OCI-M2 (cell line): Measurements from ENCODE around the gene MYH16.
A peak's percentile ranks its signal among the peaks of the same experiment; 100 is the strongest.
"Not testable (repeated sequence)": the region's sequence is repeated elsewhere in the genome, so short reads cannot be mapped to it uniquely, and the experiment has no call there.

ENCODE experiments used
- DNase-seq: peaks from one replicate; lab custom pipeline; 2025; ENCODE audit not compliant: unreplicated experiment; lab: John Stamatoyannopoulos, UW

The MYH16 gene

DNA sequence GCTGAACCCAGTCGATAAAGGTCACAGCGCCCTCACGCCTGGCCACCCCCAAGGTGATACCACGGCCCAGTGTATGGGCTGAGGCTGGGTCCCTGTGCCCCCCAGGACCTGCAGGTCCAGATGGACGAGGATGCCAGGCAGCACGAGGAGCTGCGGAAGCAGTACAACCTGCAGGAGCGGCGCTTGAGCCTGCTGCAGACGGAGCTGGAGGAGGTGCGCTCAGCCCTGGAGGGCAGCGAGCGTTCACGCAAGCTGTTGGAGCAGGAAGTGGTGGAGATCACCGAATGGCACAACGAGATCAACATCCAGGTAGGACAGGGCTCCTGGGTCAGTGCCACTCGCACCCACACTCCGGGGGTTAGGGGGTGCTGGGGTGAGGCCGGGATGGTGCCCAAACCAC lies 28.9 kb downstream of the MYH16 start:
- DNase-seq: no peak

DNA sequence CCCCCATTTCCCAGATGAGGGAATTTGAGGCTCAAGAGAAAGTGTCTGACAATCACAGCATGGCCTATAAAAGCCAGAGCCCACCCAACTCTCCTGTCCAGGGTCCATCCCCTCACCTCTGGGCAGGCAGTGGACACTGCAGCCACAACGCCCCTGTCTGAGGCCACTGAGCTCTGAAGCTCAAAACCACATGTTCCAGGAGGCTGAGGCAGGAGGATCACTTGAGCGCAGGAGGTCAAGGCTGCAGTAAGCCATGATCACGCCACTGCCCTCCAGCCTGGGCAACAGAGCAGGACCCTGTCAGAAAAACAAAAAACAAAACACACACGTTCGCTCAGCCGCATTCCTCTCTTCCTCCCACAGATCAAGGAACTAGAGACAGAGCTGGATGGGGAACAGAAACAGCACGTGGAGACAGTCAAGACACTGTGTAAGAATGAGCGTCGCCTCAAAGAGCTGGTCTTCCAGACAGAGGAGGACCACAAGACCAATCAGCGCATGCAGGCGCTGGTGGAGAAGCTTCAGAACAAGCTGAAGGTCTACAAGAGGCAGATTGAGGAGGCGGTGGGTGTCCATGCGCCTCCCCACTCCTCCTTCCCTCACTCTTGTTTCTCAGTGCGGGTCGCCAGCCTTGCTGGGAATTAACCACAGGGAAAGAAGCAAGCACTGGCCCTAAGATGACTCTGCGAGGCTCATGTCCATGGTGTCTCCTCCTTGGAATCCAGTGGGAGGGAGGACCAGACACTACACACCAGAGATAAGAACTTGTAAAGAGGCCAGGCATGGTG lies 33.0 kb downstream of the MYH16 start:
- no peak for DNase-seq

DNA sequence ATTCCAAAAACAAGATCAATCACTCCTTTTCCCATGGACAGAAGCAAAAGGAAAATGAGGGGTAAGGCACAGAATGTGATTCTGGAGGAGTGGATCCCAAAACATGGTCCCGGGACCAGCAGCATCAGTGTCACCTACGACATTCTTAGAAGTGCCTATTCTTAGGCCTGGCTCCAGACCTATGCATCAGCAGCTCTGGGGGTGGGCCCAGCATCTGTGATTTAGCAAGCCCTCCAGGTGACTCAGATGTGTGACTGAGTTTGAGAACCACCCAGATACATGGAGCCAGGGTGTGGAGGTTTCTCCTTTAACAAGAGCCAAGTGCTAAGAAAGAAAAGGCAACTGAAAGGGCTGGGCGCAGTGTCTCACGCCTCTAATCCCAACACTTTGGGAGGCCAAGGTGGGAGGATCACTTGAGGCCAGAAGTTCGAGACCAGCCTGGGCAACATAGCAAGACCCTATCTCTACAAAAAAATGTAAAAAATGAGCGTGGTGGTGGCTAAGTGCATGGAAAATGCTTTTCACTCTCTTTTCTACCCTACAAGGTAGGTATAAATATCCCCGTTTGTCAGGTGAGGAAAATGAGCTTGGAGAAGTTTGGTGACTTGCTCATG lies 35.9 kb downstream of the MYH16 start:
- DNase-seq: no peak

DNA sequence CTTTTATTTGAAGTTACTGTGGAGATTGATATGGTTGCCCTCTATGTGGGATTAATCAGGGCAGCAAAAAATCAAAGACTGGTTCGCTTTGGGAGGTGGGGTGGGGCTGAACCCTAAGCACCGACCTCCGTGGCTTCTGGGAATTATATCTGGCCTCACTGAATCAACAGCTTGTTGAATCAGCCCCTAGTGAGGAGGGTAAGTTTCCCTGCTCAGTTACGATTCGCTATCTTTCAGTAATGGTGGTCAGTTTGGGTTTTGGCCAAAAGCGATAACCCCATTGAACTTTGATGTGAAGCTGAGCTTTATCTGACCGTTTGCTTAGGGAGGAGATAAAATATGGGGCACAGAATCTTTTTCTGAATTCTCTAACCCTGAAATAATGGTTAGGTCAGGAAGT lies 36.5 kb downstream of the MYH16 start:
- DNase-seq: no peak

DNA sequence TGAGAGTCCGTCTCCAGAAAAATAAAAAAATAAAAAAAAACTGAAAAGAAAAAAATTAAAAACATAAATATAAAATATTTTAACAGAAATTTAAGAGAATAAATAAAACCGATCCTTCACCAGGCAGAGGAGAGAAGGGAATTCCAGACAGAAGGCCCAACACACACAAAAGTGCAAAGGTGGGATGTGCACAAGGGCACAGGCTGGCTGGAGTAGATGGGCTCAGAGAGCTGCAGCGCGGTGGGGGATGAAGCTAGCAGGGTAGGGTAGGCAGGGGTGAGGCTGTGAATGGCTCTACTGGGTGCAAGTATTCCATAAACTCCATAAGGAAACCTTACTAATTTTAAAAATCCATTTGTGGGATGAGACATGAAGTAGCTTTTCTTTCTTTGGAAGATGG lies 37.4 kb downstream of the MYH16 start:
- no peak for DNase-seq

DNA sequence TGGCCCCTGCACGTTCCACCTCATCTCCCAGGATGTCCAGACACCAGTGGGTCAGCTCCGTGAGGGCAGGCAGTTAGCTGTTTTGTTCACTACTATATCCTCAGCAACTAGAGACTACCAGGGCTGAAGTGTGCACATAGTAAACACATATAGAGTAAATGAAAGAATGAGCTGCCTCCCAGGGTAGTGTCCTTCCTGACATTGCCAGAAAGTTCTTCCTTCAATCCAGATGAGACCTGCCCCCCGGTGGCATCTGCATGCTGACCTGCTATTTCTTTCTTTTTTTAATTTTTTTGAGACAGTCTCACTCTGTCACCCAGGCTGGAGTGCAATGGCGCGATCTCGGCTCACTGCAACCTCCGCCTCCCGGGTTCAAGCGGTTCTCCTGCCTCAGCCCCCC lies 39.1 kb downstream of the MYH16 start:
- DNase-seq: no peak

DNA sequence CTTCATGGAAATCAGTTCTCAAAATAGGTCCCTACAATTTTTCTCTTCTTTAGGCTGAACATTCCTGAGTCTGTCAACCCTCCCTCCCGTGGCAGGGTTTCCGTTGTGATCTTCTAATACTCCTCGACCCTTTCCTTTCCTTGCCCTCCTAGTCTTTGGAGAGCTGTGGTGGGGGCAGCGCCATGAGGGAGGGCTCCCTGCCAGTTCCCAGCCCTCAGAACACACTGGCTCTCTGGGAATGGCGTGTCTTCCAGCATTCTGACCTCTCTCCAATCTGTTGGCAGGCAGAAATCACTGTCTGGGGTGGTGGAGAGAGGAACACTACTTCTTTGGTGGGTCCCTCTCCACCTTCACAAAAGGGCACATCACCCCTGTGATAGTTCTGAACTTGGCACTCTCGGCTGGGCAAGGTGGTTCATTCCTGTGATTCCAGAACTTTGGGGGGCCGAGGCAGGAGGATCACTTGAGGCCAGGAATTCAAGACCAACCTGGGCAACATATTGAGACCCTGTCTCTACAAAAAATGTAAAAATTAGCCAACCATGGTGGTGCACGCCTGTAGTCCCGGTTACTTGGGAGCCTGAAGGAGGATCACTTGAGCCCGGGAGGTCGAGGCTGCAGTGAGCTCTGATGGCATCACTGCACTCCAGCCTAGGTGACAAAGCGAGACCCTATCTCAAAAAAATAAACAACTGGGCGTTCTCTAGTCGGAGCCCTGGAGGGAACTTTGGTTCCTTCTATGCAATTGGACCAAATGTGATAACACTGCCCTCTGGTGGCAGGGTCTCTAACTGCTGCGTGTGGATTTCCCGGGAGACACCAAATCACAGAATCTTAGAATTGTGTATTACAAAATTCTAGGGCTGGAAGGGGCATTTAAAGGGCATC lies 39.9 kb downstream of the MYH16 start:
- DNase-seq: no peak

DNA sequence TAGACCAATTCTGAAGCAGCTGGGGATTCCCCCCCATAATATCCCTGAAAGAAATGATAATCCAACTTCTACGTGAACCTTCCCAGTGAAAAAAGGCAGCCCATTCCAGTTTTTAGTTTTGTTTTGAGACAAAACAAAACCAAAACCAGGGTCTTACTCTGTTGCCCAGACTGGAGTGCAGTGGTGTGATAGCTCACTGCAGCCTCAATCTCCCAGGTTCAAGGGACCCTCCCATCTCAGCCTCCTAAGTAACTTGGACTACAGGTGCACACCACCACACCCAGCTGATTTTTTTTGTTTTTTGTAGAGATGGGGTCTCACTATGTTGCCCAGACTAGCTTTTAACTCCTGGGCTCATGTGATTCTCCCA lies 40.5 kb downstream of the MYH16 start:
- DNase-seq: no peak

DNA sequence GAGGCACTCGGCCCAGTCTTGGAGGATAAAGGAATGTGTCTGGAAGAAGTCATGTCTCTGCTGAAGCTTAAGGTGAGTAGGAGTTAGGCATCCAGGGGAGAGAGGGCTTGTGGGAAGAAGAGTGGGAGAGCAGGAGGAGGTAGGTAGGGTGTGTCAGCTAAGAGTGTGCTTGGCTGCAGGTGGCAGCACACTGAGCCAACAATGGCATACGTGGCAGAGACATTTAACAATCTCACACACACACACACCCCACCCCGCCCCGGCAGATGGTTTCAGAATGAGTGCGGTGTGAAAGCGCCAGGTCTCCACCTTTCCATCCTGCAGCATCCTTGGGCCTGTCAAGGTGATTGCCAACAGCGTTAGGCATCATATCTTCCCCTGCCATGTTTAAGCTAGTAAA lies 41.9 kb downstream of the MYH16 start:
- no peak for DNase-seq

DNA sequence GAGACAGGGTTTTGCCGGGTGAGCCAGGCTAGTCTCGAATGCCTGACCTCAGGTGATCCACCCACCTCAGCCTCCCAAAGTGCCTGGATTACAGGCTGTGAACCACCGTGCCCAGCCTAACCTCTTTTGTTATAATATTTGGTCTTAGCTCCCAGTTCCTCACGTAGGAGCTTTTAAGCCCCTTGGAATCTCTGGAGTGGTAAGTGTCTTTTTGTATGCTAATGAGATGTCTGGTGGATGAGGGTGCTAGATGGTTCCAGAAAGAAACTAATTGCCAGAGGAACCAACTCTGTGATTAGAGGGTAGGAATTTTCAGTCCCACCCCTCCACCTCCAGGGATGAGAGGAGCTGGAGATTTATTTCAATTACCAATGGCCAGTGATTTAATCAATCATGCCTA lies 47.7 kb downstream of the MYH16 start:
- DNase-seq: no peak

DNA sequence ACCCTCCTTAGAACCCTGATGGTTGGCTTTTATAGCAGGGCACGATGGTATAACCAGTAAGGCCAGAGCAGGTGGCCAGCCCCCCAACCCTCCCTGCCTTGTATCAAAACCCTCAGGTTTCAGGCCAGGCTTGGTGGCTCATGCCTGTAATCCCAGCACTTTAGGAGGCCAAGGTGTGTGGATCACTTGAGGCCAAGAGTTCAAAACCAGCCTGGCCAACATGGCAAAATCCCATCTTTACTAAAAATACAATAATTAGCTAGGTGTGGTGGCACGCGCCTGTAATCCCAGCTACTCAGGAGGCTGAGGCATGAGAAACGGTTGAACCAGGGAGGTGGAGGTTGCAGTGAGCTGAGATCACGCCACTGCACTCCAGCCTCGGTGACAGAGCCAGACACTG lies 50.0 kb downstream of the MYH16 start:
- DNase-seq: not testable (repeated sequence)

DNA sequence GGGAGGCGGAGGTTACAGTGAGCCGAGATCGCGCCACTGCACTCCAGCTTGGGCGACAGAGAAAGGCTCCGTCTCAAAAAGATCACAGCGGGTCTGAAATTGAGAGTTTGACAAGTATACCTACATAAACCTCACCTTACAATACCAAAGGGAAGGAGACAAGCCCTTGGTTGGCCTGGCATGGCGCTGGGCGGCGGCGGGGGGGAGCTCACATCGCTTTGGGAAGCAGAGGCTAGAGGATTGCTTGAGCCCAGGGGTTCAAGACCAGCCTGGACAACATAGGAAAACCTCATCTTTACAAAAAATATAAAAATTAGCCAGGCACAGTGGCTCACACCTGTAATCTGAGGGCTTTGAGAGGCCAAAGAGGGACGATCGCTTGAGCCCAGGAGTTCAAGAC lies 51.9 kb downstream of the MYH16 start:
- no peak for DNase-seq

DNA sequence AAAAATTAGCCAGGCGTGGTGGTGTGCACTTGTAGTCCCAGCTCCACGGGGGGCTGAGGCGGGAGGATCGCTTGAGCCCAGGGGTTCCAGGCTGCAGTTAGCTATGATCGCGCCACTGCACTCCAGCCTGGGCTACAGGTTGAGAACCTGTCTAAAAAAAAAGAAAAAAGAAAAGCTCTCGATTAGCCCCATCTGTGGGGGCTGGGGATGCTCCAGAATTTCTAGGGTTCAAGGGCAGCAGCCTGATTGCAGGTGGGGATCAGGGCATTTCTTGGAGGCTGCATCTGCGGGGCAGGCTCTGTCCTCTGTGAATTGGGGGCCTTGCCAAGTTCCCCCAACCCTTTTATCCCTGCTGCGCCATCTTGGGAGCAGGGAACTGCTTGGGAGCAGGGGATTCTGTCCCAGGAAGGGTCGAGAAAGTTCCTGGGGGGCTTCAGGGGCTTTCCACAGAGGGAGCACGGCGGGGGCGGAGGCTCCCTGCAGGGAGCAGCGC lies 52.4 kb downstream of the MYH16 start:
- DNase-seq: no peak

DNA sequence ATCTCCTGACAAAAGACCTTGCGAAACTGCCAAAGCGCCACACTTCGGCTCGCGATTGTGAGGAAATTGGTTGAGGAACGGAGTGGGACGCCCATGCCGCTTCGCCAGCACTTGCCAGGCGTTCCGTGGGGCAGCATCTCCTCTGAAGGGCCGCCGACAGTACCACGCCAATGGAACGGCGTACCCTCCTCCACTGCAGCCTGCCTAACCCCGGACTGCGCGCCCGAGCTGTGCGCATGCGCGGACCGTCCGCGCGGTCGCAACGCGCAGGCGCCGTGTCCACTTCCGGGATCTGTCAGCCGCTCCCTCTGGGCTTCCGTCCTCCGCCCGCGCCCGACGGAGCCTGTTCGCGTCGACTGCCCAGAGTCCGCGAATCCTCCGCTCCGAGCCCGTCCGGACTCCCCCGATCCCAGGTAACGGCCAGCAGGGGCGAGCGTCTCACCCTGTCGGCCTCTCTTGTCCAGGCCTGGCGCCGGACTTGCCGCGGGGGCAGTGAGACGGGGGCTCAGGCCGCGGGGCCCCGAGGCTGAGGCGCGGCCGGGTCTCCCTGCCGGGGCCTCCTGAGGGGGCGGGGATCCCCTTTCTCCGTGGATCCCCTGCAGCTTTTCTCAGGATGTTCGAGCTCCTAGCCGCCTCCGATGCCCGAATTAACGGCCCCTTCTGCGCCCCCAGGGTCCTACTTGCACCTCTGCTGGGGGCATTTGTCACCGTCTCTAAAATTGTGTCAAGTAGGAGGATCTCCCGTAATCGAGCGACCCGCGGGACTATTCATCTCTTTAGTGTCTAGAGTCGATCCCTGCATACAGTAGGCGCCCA lies 53.2 kb downstream of the MYH16 start, which contains the start of gene ARPC1A:
Gene ARPC1A (plus strand): TSS at position 307 of the 816 bp plus-strand sequence. CDS start 7,456 bp downstream, outside the sequence.
- DNase-seq: peak; percentile 83

DNA sequence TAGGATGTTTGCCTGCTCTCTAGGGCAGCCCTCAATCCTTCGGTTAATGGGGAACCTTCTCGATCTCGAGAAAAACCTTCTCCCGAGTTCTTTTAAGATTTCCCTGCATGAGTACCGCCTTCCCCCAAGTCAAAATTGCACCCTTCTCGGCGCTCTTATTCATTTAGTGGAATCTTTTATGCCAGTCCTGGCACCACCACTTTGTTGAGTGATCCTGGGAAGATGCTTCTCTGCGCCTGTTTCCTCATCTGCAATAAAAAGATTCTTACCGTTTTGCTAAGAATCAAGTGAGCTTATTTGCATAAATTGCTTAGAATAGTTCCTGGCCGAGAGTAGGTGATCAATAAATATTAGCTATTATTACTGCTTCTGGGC lies 53.8 kb downstream of the MYH16 start:
- DNase-seq: no peak

DNA sequence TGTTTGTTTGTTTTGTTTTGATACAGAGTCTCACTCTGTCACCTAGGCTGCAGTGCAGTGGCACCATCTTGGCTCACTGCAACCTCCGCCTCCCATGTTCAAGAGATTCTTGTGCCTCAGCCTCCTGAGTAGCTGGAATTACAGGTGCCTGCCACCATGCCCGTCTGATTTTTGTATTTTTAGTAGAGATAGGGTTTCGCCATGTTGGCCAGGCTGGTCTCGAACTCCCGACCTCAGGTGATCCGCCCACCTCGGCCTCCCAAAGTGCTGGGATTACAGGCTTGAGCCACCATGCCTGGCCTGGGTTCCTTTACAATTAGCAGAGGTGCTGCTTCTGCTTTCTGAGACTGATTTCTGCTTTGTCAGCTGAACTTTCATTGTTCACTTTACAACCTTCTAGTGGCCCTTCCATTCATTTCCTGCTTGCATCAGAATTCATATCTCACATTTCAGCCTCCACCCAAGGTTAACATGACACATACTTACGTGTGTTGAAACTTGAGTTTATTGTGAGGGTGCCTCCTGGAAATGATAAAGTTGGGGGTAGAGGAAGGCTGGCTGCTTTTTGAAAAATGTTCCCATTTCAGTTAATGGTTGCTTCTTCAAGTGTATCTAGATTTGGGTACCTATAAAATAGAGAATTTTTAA lies 57.8 kb downstream of the MYH16 start:
- DNase-seq: not testable (repeated sequence)

DNA sequence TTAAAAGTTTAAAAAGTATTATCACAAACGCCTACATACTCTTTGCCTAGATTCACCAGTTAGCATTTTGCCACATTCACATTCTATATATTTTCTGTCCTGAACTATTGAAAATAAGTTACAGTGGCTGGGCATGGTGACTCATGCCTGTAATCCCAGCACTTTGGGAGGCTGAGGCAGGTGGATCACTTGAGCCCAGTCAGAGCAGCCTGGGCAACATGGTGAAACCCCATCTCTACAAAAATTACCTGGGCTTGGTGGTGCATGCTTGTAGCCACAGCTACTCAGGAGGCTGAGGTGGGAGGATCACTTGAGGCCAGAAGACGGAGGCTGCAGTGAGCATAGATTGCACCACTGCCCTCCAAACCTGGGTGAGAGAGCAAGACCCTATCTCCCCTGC lies 58.4 kb downstream of the MYH16 start:
- DNase-seq: no peak

DNA sequence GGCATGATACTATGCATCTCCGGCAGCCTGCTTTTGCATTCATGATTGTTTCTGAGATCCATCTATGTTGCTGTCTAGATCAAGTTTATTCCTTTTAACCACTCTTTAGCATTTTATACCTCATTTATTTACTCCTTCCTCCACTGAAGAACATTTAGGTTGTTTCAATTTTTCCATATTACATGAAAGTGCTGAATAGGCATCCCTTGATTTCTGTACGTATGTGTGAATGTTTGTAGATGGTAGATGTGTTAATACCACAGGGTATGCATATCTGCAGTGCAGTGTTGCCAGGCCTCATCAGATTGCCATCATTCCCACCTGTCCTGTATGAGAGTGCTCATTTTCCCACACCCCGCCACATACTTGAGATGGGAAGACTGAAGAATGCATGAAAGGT lies 67.0 kb downstream of the MYH16 start:
- no peak for DNase-seq

DNA sequence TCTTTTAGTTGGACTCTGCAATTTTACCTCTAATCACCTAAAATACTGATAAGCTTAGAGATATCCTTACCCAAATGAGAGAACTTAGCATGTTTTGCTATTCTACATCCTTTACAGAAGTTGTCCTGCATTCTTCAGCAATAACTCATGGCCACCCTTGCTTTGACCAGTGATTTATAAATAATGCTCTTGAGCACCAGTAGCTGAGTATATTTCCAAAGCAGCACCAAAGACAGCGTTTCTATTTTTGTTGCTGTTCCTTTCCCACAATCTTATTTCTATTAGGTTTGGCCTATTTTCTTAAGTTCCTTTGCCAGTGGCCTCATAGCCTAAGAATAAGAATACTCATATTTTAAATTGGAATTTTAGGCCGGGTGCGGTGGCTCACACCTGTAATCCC lies 68.0 kb downstream of the MYH16 start:
- no peak for DNase-seq

DNA sequence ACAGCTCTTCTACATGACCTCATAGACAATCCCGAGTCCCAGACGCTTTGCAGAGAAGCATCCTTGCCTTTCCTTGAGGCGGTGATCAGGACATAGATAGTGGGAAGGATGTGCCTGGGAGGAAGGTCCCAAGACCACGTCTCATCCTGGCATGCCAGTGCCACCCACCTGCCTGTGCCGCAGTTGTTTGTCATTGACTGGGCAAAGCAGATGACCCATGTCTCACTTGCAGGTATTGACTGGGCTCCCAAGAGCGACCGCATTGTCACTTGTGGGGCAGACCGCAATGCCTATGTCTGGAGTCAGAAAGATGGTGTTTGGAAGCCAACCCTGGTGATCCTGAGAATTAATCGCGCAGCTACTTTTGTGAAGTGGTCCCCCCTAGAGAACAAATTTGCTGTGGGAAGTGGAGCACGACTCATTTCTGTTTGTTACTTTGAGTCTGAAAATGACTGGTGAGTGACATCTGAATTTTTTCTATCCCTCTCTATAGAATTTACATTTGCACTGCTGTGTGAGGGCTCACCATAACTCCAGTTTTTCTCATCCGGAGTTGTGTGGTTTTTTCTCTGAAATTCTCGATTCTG lies 71.5 kb downstream of the MYH16 start:
- no peak for DNase-seq
